Naive thymus-derived CD8-positive, alpha-beta T cell (primary cell): ENCODE results near the gene GALNTL6. TPM values are rescaled to one million over a fixed set of nuclear protein-coding genes. Genes with fewer than 3 reads are reported as not detected.

ENCODE experiments used
- ATAC-seq, 2 donors: fragments of 150-1000 bp; cut with Tn5 transposase in 1 of 2; sonication (Bioruptor Pico), chemical (Tn5 transposase) in 1 of 2; 1 replicate in 1 of 2; 2 replicates in 1 of 2; pipeline ENCODE4 v1.10.0; 2021; ENCODE audit warnings: mild to moderate bottlenecking in 2 of 2, moderate library complexity in 2 of 2
- POLR2A ChIA-PET: fragments of 350-600 bp; sonication (Branson Sonifier 250); formaldehyde crosslinking; loops from one replicate; lab custom pipeline; 2021; ENCODE audit warnings: antibody characterized with exemption; lab: Charles Lee
- DNase-seq, 10 donors: peaks; one replicate each; pipeline versions ENCODE4 v3.0.0 to v3.0.0-alpha.2; 2020 to 2022
- H3K27ac Mint-ChIP-seq, 10 donors: one replicate each; pipeline ENCODE4 v1.8.0; 2020 to 2022; ENCODE audit warnings: mild to moderate bottlenecking in 10 of 10, mixed read lengths in 10 of 10, moderate library complexity in 4 of 10, inconsistent platforms in 1 of 10
- H3K27me3 Mint-ChIP-seq, 5 donors: one replicate each; pipeline ENCODE4 v1.8.0; 2021 to 2022; ENCODE audit warnings: mixed read lengths in 5 of 5
- H3K36me3 Mint-ChIP-seq, 3 donors: one replicate each; pipeline ENCODE4 v1.8.0; 2020 to 2022; ENCODE audit warnings: mixed read lengths in 3 of 3, mild to moderate bottlenecking in 2 of 3, inconsistent platforms in 1 of 3
- H3K4me1 Mint-ChIP-seq, 4 donors: one replicate each; pipeline ENCODE4 v1.8.0; 2021 to 2022; ENCODE audit warnings: mixed read lengths in 4 of 4
- H3K4me3 Mint-ChIP-seq, 10 donors: one replicate each; pipeline ENCODE4 v1.8.0; 2020 to 2022; ENCODE audit warnings: mild to moderate bottlenecking in 10 of 10, mixed read lengths in 10 of 10, moderate library complexity in 6 of 10, inconsistent platforms in 1 of 10
- H3K9me3 Mint-ChIP-seq, 9 donors: one replicate each; pipeline ENCODE4 v1.8.0; 2020 to 2022; ENCODE audit warnings: mixed read lengths in 9 of 9, mild to moderate bottlenecking in 3 of 9, inconsistent platforms in 1 of 9, moderate library complexity in 1 of 9
- polyA plus RNA-seq, 3 donors: library from polyadenylated mRNA; unstranded; fragments of 300-500 nt; fragmentation: Illumina TruSeq; gene quantifications; one replicate each; pipeline ENCODE4 v1.2.3, GENCODE V29; 2021
- total RNA-seq, 8 experiments: library from RNA in 2 of 8; stranded (reverse) in 2 of 8; gene quantifications; one replicate each; pipeline ENCODE4 v1.2.3 and lab custom pipeline; 2021 to 2026

Gene GALNTL6
- total and polyA plus RNA-seq, 5 experiments from 2014 or later, result not detected

DNA sequence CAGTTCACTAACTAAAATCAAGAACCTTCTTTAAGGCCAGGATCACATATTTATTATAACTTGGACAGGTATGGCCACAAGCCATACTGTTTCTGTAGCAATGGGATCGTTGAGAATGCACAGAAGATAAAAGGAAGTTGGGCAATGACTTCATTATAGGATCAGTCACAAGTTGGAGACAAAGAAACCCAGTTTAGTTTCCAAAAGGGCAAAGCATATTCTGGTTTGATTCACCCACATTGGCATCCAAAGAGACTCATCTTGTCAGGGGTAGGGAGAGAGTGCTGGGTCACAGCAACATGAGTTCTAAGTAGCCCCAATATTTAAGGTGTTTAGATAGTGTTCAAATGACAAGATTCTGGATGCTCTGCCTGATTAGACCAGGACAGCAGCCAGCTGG, 1038.3 kb downstream of the GALNTL6 start:
- H3K36me3 Mint-ChIP-seq, result no peaks in the 10 kb centered on the region

DNA sequence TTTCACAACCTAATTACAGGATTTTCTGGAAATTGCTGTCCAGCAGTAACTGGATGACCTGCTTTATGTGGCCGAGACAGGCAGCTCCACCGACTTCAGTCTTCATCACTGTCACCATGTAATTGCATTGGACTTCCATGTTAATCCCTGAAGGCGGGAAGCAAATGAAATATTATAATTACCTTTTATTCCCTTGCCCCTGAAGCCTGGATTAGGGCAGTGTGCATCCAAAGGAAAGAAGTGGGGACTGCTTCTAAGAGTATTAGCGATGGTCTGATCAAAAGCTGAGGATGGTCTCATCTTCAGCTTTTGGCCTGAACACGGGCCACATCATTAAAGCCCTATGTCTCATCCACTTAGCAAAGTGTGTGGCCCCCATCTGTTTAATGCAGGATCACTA, 1043.8 kb downstream of the GALNTL6 start:
- Mint-ChIP-seq H3K4me1 (no peaks in the 10 kb centered on the region), H3K27me3 (peaks cover 0 to 11% (median 8%) of the 10 kb centered on the region in 5 donors), H3K27ac (no peak overlapping the region), H3K9me3 (peaks cover 0 to 2% (median 0%) of the 10 kb centered on the region in 9 donors), H3K36me3 (no peaks in the 10 kb centered on the region), H3K4me3 (no peak overlapping the region)
- ATAC-seq (no peak), DNase-seq (no peak)
- POLR2A ChIA-PET, result no interaction called here

More for the DNA sequence above, 1038.3 kb downstream of the GALNTL6 start:
- no peak for DNase-seq
- POLR2A ChIA-PET, result no interaction called here
- H3K4me1 Mint-ChIP-seq, result no peaks in the 10 kb centered on the region
- no peak for ATAC-seq
- peak overlapping the region in 1 of 10 donors; percentile 35 for H3K27ac Mint-ChIP-seq
- no peaks in the 10 kb centered on the region for H3K9me3 Mint-ChIP-seq
- H3K4me3 Mint-ChIP-seq, result no peak overlapping the region
- H3K27me3 Mint-ChIP-seq, result peaks cover 0 to 12% (median 4%) of the 10 kb centered on the region in 5 donors

- DNase-seq (no peak), ATAC-seq (no peak)
- Mint-ChIP-seq H3K27me3 (peaks cover 0 to 22% (median 11%) of the 10 kb centered on the region in 5 donors), H3K9me3 (peaks cover 0 to 4% (median 0%) of the 10 kb centered on the region in 9 donors), H3K4me1 (no peaks in the 10 kb centered on the region), H3K4me3 (no peak overlapping the region), H3K27ac (no peak overlapping the region), H3K36me3 (no peaks in the 10 kb centered on the region)
- POLR2A ChIA-PET, result no interaction called here
These were observed 1045.6 kb downstream of the GALNTL6 start for GRCh38 chr4:172858731-172859230.

- ATAC-seq, result no peak
- peaks cover 1 to 39% (median 11%) of the 10 kb centered on the region in 5 donors for H3K27me3 Mint-ChIP-seq
- H3K4me3 Mint-ChIP-seq, result no peak overlapping the region
- H3K4me1 Mint-ChIP-seq, result no peaks in the 10 kb centered on the region
- H3K36me3 Mint-ChIP-seq, result no peaks in the 10 kb centered on the region
- no peak overlapping the region for H3K27ac Mint-ChIP-seq
- POLR2A ChIA-PET, result no interaction called here
- peaks cover 0 to 6% (median 3%) of the 10 kb centered on the region in 9 donors for H3K9me3 Mint-ChIP-seq
- no peak for DNase-seq
These were observed 1051.9 kb downstream of the GALNTL6 start for GRCh38 chr4:172865103-172865502.

GRCh38 chr4:172865531-172866127, 1052.4 kb downstream of the GALNTL6 start:
- Mint-ChIP-seq H3K27me3 (peaks cover 1 to 43% (median 11%) of the 10 kb centered on the region in 5 donors), H3K27ac (no peak overlapping the region), H3K36me3 (no peaks in the 10 kb centered on the region), H3K9me3 (peaks cover 0 to 6% (median 3%) of the 10 kb centered on the region in 9 donors), H3K4me3 (no peak overlapping the region), H3K4me1 (no peaks in the 10 kb centered on the region)
- ATAC-seq (no peak), DNase-seq (no peak)
- POLR2A ChIA-PET, result no interaction called here

- no peak for DNase-seq
- POLR2A ChIA-PET, result no interaction called here
- no peaks in the 10 kb centered on the region for H3K4me1 Mint-ChIP-seq
- H3K9me3 Mint-ChIP-seq, result peaks cover 0 to 6% (median 3%) of the 10 kb centered on the region in 9 donors
- no peaks in the 10 kb centered on the region for H3K36me3 Mint-ChIP-seq
- no peak for ATAC-seq
- H3K4me3 Mint-ChIP-seq, result no peak overlapping the region
- peaks cover 1 to 43% (median 11%) of the 10 kb centered on the region in 5 donors for H3K27me3 Mint-ChIP-seq
- no peak overlapping the region for H3K27ac Mint-ChIP-seq
These were observed 1053.2 kb downstream of the GALNTL6 start for GRCh38 chr4:172866421-172866820.

GRCh38 chr4:172867835-172868234, 1054.6 kb downstream of the GALNTL6 start:
- Mint-ChIP-seq H3K27me3 (peaks cover 3 to 31% (median 10%) of the 10 kb centered on the region in 5 donors), H3K4me3 (no peak overlapping the region), H3K36me3 (no peaks in the 10 kb centered on the region), H3K27ac (no peak overlapping the region), H3K4me1 (no peaks in the 10 kb centered on the region), H3K9me3 (peaks cover 0 to 4% (median 0%) of the 10 kb centered on the region in 9 donors)
- ATAC-seq (no peak), DNase-seq (no peak)
- POLR2A ChIA-PET, result no interaction called here

- H3K4me3 Mint-ChIP-seq, result no peak overlapping the region
- H3K36me3 Mint-ChIP-seq, result no peaks in the 10 kb centered on the region
- DNase-seq (no peak), ATAC-seq (no peak)
- no peak overlapping the region for H3K27ac Mint-ChIP-seq
- H3K9me3 Mint-ChIP-seq, result peaks cover 0 to 4% (median 0%) of the 10 kb centered on the region in 9 donors
- POLR2A ChIA-PET, result no interaction called here
- H3K4me1 Mint-ChIP-seq, result no peaks in the 10 kb centered on the region
- peaks cover 3 to 26% (median 10%) of the 10 kb centered on the region in 5 donors for H3K27me3 Mint-ChIP-seq
These were observed 1055.1 kb downstream of the GALNTL6 start for GRCh38 chr4:172868271-172868670.

GRCh38 chr4:172869621-172870268, 1056.5 kb downstream of the GALNTL6 start:
- Mint-ChIP-seq H3K4me1 (no peaks in the 10 kb centered on the region), H3K4me3 (no peak overlapping the region), H3K27me3 (peaks cover 3 to 27% (median 10%) of the 10 kb centered on the region in 5 donors), H3K27ac (no peak overlapping the region), H3K9me3 (peaks cover 0 to 4% (median 0%) of the 10 kb centered on the region in 9 donors), H3K36me3 (no peaks in the 10 kb centered on the region)
- DNase-seq, result no peak
- ATAC-seq, result no peak
- POLR2A ChIA-PET, result no interaction called here

GRCh38 chr4:172871381-172871780, 1058.2 kb downstream of the GALNTL6 start:
- ATAC-seq (no peak), DNase-seq (no peak)
- no peaks in the 10 kb centered on the region for H3K4me1 Mint-ChIP-seq
- H3K27ac Mint-ChIP-seq, result no peak overlapping the region
- peaks cover 2 to 28% (median 7%) of the 10 kb centered on the region in 5 donors for H3K27me3 Mint-ChIP-seq
- no peaks in the 10 kb centered on the region for H3K9me3 Mint-ChIP-seq
- POLR2A ChIA-PET, result no interaction called here
- no peaks in the 10 kb centered on the region for H3K36me3 Mint-ChIP-seq
- no peak overlapping the region for H3K4me3 Mint-ChIP-seq

DNA sequence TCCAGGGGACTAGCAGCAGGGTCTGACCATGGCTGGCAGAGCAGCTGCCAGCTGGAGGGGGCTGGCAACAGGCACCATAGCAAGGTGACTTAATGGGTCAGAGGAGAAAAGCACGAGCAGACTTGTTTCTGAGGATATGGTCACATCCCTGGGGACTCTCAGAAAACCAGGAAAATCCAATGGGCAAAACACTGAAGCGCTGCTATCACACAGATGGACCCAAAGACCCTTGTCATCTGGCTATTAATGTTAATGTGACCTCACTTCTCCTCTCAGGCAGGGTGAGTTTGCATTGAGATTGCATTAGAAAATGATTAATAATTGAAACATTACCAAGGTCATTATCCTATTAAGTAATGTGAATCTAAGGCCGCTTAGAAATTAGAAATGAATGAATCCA, 1061.7 kb downstream of the GALNTL6 start:
- DNase-seq (no peak), ATAC-seq (no peak)
- Mint-ChIP-seq H3K36me3 (no peaks in the 10 kb centered on the region), H3K9me3 (no peaks in the 10 kb centered on the region), H3K27me3 (peaks cover under 1 to 19% (median 2%) of the 10 kb centered on the region in 5 donors), H3K4me3 (no peak overlapping the region), H3K27ac (no peak overlapping the region), H3K4me1 (no peaks in the 10 kb centered on the region)
- POLR2A ChIA-PET, result no interaction called here

DNA sequence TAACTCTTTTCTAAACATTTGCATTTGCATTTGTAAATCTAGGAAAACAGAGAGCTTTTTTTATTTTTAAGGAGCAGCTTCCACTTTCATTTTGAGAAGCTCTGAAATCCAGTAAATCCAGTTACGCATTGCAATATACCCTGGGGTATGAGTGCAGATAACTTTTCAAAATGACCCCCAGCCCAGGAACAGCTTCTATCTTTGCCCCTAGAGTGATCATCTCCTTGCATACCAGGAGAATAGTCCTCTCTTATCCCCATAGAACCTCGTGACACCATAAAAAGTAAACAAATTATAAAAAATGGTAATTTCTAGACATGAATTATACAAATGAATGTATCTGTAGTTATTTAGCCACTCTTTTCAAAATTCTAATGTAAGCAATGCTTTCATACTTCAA, 1063.2 kb downstream of the GALNTL6 start:
- POLR2A ChIA-PET, result no interaction called here
- no peaks in the 10 kb centered on the region for H3K4me1 Mint-ChIP-seq
- H3K9me3 Mint-ChIP-seq, result no peaks in the 10 kb centered on the region
- no peak overlapping the region for H3K4me3 Mint-ChIP-seq
- no peaks in the 10 kb centered on the region for H3K36me3 Mint-ChIP-seq
- DNase-seq, result no peak
- no peak overlapping the region for H3K27ac Mint-ChIP-seq
- no peak for ATAC-seq
- H3K27me3 Mint-ChIP-seq, result peaks cover 0 to 13% (median 2%) of the 10 kb centered on the region in 5 donors

DNA sequence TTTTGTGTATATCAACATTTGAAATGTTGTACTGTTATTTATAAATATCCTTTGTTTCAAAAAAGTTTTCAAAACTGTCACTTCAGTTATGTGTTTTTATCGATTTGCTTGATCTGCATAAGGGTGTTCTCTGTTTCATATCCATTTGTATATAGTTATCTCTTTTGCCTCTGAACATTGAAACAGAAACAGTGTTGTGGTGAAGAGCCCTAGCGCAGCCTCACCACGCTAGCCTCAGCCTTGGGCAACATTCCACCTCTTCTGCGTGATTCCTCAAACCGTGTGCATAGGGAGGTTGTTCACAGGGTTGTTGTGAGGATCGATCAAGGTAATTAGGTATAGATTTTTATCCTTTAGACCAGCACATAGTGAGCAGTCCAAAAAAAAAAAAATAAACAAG, 1068.4 kb downstream of the GALNTL6 start:
- no peak overlapping the region for H3K27ac Mint-ChIP-seq
- H3K4me3 Mint-ChIP-seq, result no peak overlapping the region
- POLR2A ChIA-PET, result no interaction called here
- no peaks in the 10 kb centered on the region for H3K4me1 Mint-ChIP-seq
- H3K36me3 Mint-ChIP-seq, result no peaks in the 10 kb centered on the region
- DNase-seq, result no peak
- no peaks in the 10 kb centered on the region for H3K27me3 Mint-ChIP-seq
- ATAC-seq, result no peak
- peaks cover 2 to 22% (median 6%) of the 10 kb centered on the region in 9 donors for H3K9me3 Mint-ChIP-seq
